B cell (primary cell): Measurements from ENCODE around the gene DLG2.

ENCODE experiments used
- CTCF ChIP-seq: fragments of 200-600 bp; IDR thresholded peaks from one replicate; pipeline ENCODE4 v1.8.0; 2022; ENCODE audit warnings: antibody characterized with exemption, mild to moderate bottlenecking
- EZH2 ChIP-seq: IDR thresholded peaks from 2 replicates; pipeline ENCODE4 v1.6.1; 2012; ENCODE audit warnings: borderline replicate concordance, low read depth, mild to moderate bottlenecking, moderate library complexity, low read length; ENCODE audit not compliant: insufficient read depth, poor library complexity, severe bottlenecking

DNA sequence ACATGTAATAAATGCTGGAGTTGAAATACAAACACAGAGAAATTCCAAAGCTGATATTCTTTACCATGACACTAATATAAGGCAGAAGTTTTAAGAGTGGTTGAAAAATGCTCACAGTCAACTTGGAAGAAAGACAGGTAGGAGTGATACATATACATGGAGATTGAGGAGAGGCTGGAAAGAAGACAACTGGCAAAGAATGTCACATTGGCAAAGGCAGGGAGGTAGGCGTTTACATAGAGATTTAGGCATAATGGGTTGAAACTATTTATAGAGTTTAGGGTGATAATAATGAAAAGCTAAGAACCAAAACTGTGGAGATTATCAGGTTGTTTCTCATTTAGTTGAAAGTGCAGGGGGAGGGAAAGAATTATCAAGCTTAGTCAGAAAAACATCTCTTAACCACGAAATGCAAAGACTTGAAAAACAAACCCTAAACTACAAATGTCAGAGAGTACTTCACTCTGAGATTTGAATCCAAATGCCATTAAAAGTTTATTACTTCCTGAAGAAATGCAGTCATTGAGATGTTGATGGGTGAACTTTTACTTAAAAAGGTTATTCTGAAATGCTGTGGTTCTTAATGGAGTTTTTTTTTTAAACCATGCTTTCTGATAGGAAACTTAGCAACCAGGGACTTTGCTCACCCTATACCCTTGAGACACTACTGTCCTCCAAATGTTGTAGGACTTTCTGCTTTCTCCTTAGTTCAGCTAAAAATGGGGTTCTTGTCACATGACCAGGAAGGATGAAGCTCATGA, 2202.6 kb downstream of the DLG2 start:
- TF ChIP-seq CTCF (no peak), EZH2 (no peak)
